H1 (cell line): Measurements from ENCODE around the gene TMEM9B. TPM values are rescaled to one million over a fixed set of nuclear protein-coding genes. Genes with fewer than 3 reads are reported as not detected.

Experiments
- CTCF ChIA-PET: fragments of 300-600 bp; sonication (Branson Sonifier 250); formaldehyde crosslinking; loops from one replicate; lab custom pipeline; 2021; ENCODE audit not compliant: partially characterized antibody; lab: Charles Lee
- POLR2A ChIA-PET: fragments of 300-600 bp; sonication (Branson Sonifier 250); formaldehyde crosslinking; loops from one replicate; lab custom pipeline; 2021; ENCODE audit warnings: inconsistent platforms; ENCODE audit not compliant: partially characterized antibody; lab: Charles Lee
- DNase-seq, 2 experiments: peaks; one replicate each; pipeline versions ENCODE4 v3.0.0 to v3.0.0-alpha.2; 2010 to 2022; ENCODE audit warnings: low spot score in 2 of 2, low read depth in 1 of 2, mixed read lengths in 1 of 2
- FAIRE-seq: peaks from 2 replicates; lab custom pipeline; 2011; peaks lifted over from hg19 to GRCh38; lab: Jason Lieb, UNC
- H2AFZ ChIP-seq: 2 replicates; pipeline ENCODE4 v1.8.1; 2012; ENCODE audit warnings: low read length, inconsistent platforms
- H2AK5ac ChIP-seq: 2 replicates; pipeline ENCODE4 v1.6.1; 2013; ENCODE audit warnings: low read depth, low read length
- H2BK120ac ChIP-seq: replicated peaks from 2 replicates; pipeline ENCODE3; 2013; ENCODE audit warnings: low read depth, low read length, inconsistent platforms
- H2BK12ac ChIP-seq: 2 replicates; pipeline ENCODE4 v1.6.1; 2013; ENCODE audit warnings: low read depth, low read length
- H2BK15ac ChIP-seq: 2 replicates; pipeline ENCODE4 v1.6.1; 2013; ENCODE audit warnings: low read length
- H2BK20ac ChIP-seq: 2 replicates; pipeline ENCODE4 v1.6.1; 2013; ENCODE audit warnings: low read length
- H2BK5ac ChIP-seq: 2 replicates; pipeline ENCODE4 v1.6.1; 2013; ENCODE audit warnings: low read depth, low read length
- H3K14ac ChIP-seq: 2 replicates; pipeline ENCODE4 v1.6.1; 2013; ENCODE audit warnings: inconsistent platforms; ENCODE audit not compliant: insufficient read length
- H3K18ac ChIP-seq: 2 replicates; pipeline ENCODE4 v1.6.1; 2013; ENCODE audit warnings: low read length; ENCODE audit errors: extremely low read depth
- H3K23ac ChIP-seq: 2 replicates; pipeline ENCODE4 v1.6.1; 2013; ENCODE audit warnings: inconsistent platforms; ENCODE audit not compliant: insufficient read length
- H3K23me2 ChIP-seq: 2 replicates; pipeline ENCODE4 v1.6.1; 2013; ENCODE audit warnings: low read depth, low read length
- H3K27ac ChIP-seq: 2 replicates; pipeline ENCODE4 v1.6.1; 2011; ENCODE audit warnings: low read depth, low read length, inconsistent platforms
- H3K27me3 ChIP-seq, 4 experiments: replicated peaks in 1 of 4; 1 replicate in 1 of 4; 2 replicates in 3 of 4; pipeline versions ENCODE4 v1.6.1 to v1.8.1; 2011 to 2013; ENCODE audit warnings: low read length in 3 of 4, mild to moderate bottlenecking in 3 of 4, inconsistent platforms in 2 of 4, mixed read lengths in 2 of 4, moderate library complexity in 1 of 4; ENCODE audit not compliant: control insufficient read depth in 3 of 4, insufficient read depth in 3 of 4; ENCODE audit errors: extremely low read depth in 1 of 4
- H3K36me3 ChIP-seq, 4 experiments: 2 replicates each; pipeline versions ENCODE4 v1.6.1 to v1.8.1; 2011 to 2013; ENCODE audit warnings: mild to moderate bottlenecking in 4 of 4, low read length in 3 of 4, moderate library complexity in 2 of 4, control low read depth in 1 of 4, inconsistent platforms in 1 of 4; ENCODE audit not compliant: insufficient read depth in 4 of 4, control insufficient read depth in 2 of 4
- H3K4ac ChIP-seq: replicated peaks from 2 replicates; pipeline ENCODE3; 2013; ENCODE audit warnings: low read length, low read depth, mixed read lengths, inconsistent platforms; ENCODE audit not compliant: insufficient read length
- H3K4me1 ChIP-seq, 4 experiments: replicated peaks in 1 of 4; 1 replicate in 1 of 4; 2 replicates in 3 of 4; pipeline versions ENCODE4 v1.6.1 to v1.8.1; 2011 to 2013; ENCODE audit warnings: low read length in 3 of 4, inconsistent platforms in 2 of 4, mixed read lengths in 1 of 4; ENCODE audit not compliant: insufficient read depth in 4 of 4, control insufficient read depth in 3 of 4
- H3K4me2 ChIP-seq, 2 experiments: 2 replicates each; pipeline versions ENCODE4 v1.6.1 to v1.8.1; 2011 to 2013; ENCODE audit warnings: low read depth in 2 of 2, low read length in 2 of 2, control low read depth in 1 of 2, inconsistent platforms in 1 of 2, mild to moderate bottlenecking in 1 of 2; ENCODE audit not compliant: insufficient read depth in 1 of 2
- H3K4me3 ChIP-seq, 4 experiments: fragments of 200-600, 300-600 bp in 1 of 4; sonication (generic), shearing (Covaris generic), sonication (Bioruptor Twin) in 1 of 4; 2 replicates each; pipeline versions ENCODE4 v1.5.1 to v1.8.1; 2011 to 2016; ENCODE audit warnings: low read length in 4 of 4, low read depth in 3 of 4, control low read depth in 2 of 4, inconsistent platforms in 2 of 4, mild to moderate bottlenecking in 2 of 4, mixed read lengths in 1 of 4, moderate library complexity in 1 of 4; ENCODE audit not compliant: insufficient read depth in 2 of 4; ENCODE audit errors: extremely low read depth in 1 of 4
- H3K56ac ChIP-seq: replicated peaks from 2 replicates; pipeline ENCODE3; 2013; ENCODE audit warnings: low read depth, mild to moderate bottlenecking, mixed read lengths, low read length, inconsistent platforms; ENCODE audit not compliant: insufficient read length
- H3K79me1 ChIP-seq: 2 replicates; pipeline ENCODE4 v1.6.1; 2013; ENCODE audit warnings: low read depth, low read length, control low read depth
- H3K79me2 ChIP-seq, 2 experiments: 2 replicates each; pipeline versions ENCODE4 v1.6.1 to v1.8.1; 2012 to 2013; ENCODE audit warnings: low read length in 2 of 2, mild to moderate bottlenecking in 2 of 2, inconsistent platforms in 1 of 2; ENCODE audit not compliant: insufficient read depth in 2 of 2, control insufficient read depth in 1 of 2
- H3K9ac ChIP-seq, 4 experiments: replicated peaks in 1 of 4; 1 replicate in 1 of 4; 2 replicates in 3 of 4; pipeline versions ENCODE4 v1.6.1 to v1.8.1; 2011 to 2013; ENCODE audit warnings: low read depth in 3 of 4, low read length in 3 of 4, control low read depth in 2 of 4, mild to moderate bottlenecking in 2 of 4, moderate library complexity in 2 of 4, inconsistent platforms in 1 of 4; ENCODE audit errors: extremely low read depth in 1 of 4
- H3K9me3 ChIP-seq, 2 experiments: 2 replicates each; pipeline versions ENCODE4 v1.6.1 to v1.8.1; 2012 to 2013; ENCODE audit warnings: mild to moderate bottlenecking in 2 of 2, moderate library complexity in 2 of 2, control low read depth in 1 of 2, inconsistent platforms in 1 of 2, low read depth in 1 of 2, low read length in 1 of 2, mixed read lengths in 1 of 2; ENCODE audit not compliant: insufficient read depth in 2 of 2
- H4K20me1 ChIP-seq, 2 experiments: replicated peaks in 1 of 2; 2 replicates each; pipeline versions ENCODE3 to v1.8.1; 2011 to 2013; ENCODE audit warnings: inconsistent platforms in 2 of 2, low read length in 2 of 2, mild to moderate bottlenecking in 1 of 2; ENCODE audit not compliant: insufficient read depth in 2 of 2, control insufficient read depth in 1 of 2
- H4K5ac ChIP-seq: 2 replicates; pipeline ENCODE4 v1.6.1; 2013; ENCODE audit warnings: low read length, low read depth, mixed read lengths, inconsistent platforms; ENCODE audit not compliant: insufficient read length
- H4K8ac ChIP-seq: 2 replicates; pipeline ENCODE4 v1.8.0; 2013; ENCODE audit warnings: mild to moderate bottlenecking, moderate library complexity, low read length, inconsistent platforms; ENCODE audit not compliant: insufficient read depth; ENCODE audit errors: extremely low read depth
- H4K91ac ChIP-seq: replicated peaks from 2 replicates; pipeline ENCODE3; 2013; ENCODE audit warnings: low read length, mixed read lengths, inconsistent platforms; ENCODE audit not compliant: insufficient read length
- BRCA1 ChIP-seq: IDR thresholded peaks from 2 replicates; pipeline ENCODE4 v1.6.1; 2012; ENCODE audit warnings: low read depth, low read length, improper control_type of control experiment
- RFX5 ChIP-seq: IDR thresholded peaks from 2 replicates; pipeline ENCODE4 v1.6.1; 2011; ENCODE audit warnings: low read depth, low read length, improper control_type of control experiment, borderline replicate concordance
- TAF1 ChIP-seq: IDR thresholded peaks from 2 replicates; pipeline ENCODE4 v1.6.1; 2011; ENCODE audit warnings: mild to moderate bottlenecking, low read depth, low read length
- TAF7 ChIP-seq: optimal IDR thresholded peaks from 2 replicates; pipeline ENCODE3; 2011; ENCODE audit warnings: low read depth, mild to moderate bottlenecking, inconsistent platforms, low read length, moderate library complexity, borderline replicate concordance
- TEAD4 ChIP-seq: IDR thresholded peaks from 2 replicates; pipeline ENCODE4 v1.6.1; 2012; ENCODE audit warnings: low read depth, low read length, inconsistent platforms, mixed read lengths
- WGBS, 2 experiments: shearing (Covaris generic) in 1 of 2; methylation state at CpG; one replicate each; pipeline versions ENCODE4 v1.1.6 to v1.1.7; 2013 to 2015; ENCODE audit warnings: low lambda C conversion rate in 2 of 2, mixed read lengths in 2 of 2, inconsistent platforms in 1 of 2, low coverage in 1 of 2, missing lambda C conversion rate in 1 of 2; ENCODE audit not compliant: insufficient replicate concordance in 2 of 2, insufficient coverage in 1 of 2, insufficient read length in 1 of 2; ENCODE audit errors: extremely low coverage in 1 of 2, missing lambda C conversion rate in 1 of 2; 5-methylcytosine and 5-hydroxymethylcytosine counted together
- polyA plus RNA-seq, 7 experiments: library from polyadenylated mRNA; depleted of rRNA in 3 of 7; stranded (reverse) in 5 of 7; unstranded in 2 of 7; fragments of >200 nt in 5 of 7; fragments of 200-250 nt in 2 of 7; gene quantifications; 1 replicate in 5 of 7; 2 replicates in 1 of 7; 4 replicates in 1 of 7; pipeline versions ENCODE4 v1.2.1 to v1.2.3, GENCODE V29; 2011 to 2013; ENCODE audit warnings: missing spikeins in 2 of 7, mixed read lengths in 2 of 7
- total RNA-seq: library from RNA; stranded (reverse); fragmentation: NEBNext Ultra II Directional; extraction: Animal tissue kit (Norgen Biotek cat#: 25700); gene quantifications from 2 replicates; pipeline ENCODE4 v1.2.1, GENCODE V29; 2021

Gene TMEM9B
- total and polyA plus RNA-seq, 2 of the 8 experiments (the other 6 are each of a cell fraction or from before 2014, with no cell fraction given): 8.3 to 9.4 TPM

GRCh38 chr11:8934742-8935488, 29.3 kb downstream of the TMEM9B start:
- Histone ChIP-seq H3K4me2 (no peak overlapping the region), H3K36me3 (no peaks in the 10 kb centered on the region), H4K20me1 (no peaks in the 10 kb centered on the region), H2BK120ac (peak overlapping the region; percentile 64), H3K79me1 (no peaks in the 10 kb centered on the region), H4K8ac (no peak overlapping the region), H2BK12ac (no peak overlapping the region), H3K56ac (no peak overlapping the region), H3K9me3 (no peaks in the 10 kb centered on the region), H3K23ac (no peak overlapping the region), H3K4me1 (peaks cover 0 to 8% (median 1%) of the 10 kb centered on the region in 4 experiments; a peak in 2 of 7 replicates), H2AK5ac (no peak overlapping the region), H3K18ac (no peak overlapping the region), H4K91ac (no peak overlapping the region), H3K9ac (no peak overlapping the region; a peak in 1 of 7 replicates), H2BK5ac (no peak overlapping the region), H3K23me2 (no peaks in the 10 kb centered on the region), H3K14ac (no peak overlapping the region), H4K5ac (no peak overlapping the region), H3K4me3 (no peak overlapping the region), H3K27ac (no peak overlapping the region), H2BK15ac (peak overlapping the region; percentile 81; the same call in 1 of the 2 replicates), H3K4ac (no peak overlapping the region), H2BK20ac (no peak overlapping the region), H2AFZ (no peak overlapping the region), H3K27me3 (no peaks in the 10 kb centered on the region), H3K79me2 (no peaks in the 10 kb centered on the region)
- FAIRE-seq: no peak
- WGBS, 2 experiments: 82% methylated on average over 14 of the region's 14 CpGs; no CpG with 5 or more reads in 1 of the 2 experiments
- ChIA-PET POLR2A (interaction anchor here (1.2 kb wide), 1 partner anchor 30 kb away, joined by 4 read pairs; no protein-coding TSS in a partner anchor), CTCF (interaction anchor here (0.6 to 2.3 kb wide), 10 partner anchors 12 to 572 kb away, joined by 3 to 15 read pairs (median 5); no protein-coding TSS in a partner anchor)
- DNase-seq: no peak
- no peak for TF ChIP-seq TAF7
- TF ChIP-seq TEAD4: no peak
- no peak for TF ChIP-seq BRCA1
- TF ChIP-seq TAF1: no peak
- TF ChIP-seq RFX5: no peak
